ENCODE data around the gene MEX3A.
"Not testable (repeated sequence)": the region's sequence is repeated elsewhere in the genome, so short reads cannot be mapped to it uniquely, and the experiment has no call there.

The MEX3A gene

DNA sequence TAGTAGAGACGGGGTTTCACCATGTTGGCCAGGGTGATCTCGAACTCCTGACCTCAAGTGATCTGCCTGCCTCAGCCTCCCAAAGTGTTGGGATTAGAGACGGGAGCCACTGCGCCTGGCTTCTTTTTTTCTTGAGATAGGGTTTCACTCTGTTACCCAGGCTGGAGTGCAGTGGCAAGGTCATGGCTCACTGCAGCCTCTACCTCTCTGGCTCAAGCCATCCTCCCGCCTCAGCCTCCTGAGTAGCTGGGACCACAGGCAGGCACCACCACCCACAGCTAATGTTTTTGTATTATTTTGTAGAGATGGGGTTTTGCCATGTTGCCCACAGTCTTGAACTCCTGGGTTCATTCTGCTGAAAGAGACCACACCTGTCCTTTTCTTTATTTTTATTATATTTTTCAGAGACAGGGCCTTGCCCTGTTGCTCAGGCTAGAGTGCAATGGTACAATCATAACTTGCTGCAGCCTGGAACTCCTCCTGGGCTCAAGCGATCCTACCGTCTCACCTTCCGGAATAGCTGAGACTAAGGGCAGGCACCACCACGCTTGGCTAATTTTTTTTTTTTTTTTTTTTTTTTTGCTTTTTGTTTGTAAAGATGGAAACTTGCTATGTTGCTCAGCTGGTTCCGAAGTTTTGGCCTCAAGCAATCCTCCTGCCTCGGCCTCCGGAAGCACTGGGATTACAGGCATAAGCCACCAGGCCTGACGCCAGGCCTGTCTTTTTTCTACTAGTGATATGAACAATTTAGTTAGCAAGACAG is 35.3 kb upstream of the MEX3A start:
- DNase-seq = no peak

DNA sequence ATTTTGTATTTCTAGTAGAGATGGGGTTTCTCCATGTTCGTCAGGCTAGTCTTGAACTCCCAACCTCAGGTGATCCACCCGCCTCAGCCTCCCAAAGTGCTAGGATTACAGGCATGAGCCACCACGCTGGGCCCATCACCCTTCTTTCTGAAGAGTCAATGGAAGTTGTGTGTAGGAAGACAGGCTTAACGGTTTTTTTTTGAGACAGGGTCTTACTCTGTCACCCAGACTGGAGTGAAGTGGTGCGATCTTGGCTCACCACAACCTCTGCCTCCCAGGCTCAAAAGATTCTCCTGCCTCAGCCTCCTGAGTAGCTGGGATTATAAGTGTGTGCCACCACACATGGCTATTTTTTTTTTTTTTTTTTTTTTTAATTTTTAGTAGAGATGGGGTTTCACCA is 34.5 kb upstream of the MEX3A start:
- DNase-seq = not testable (repeated sequence)

DNA sequence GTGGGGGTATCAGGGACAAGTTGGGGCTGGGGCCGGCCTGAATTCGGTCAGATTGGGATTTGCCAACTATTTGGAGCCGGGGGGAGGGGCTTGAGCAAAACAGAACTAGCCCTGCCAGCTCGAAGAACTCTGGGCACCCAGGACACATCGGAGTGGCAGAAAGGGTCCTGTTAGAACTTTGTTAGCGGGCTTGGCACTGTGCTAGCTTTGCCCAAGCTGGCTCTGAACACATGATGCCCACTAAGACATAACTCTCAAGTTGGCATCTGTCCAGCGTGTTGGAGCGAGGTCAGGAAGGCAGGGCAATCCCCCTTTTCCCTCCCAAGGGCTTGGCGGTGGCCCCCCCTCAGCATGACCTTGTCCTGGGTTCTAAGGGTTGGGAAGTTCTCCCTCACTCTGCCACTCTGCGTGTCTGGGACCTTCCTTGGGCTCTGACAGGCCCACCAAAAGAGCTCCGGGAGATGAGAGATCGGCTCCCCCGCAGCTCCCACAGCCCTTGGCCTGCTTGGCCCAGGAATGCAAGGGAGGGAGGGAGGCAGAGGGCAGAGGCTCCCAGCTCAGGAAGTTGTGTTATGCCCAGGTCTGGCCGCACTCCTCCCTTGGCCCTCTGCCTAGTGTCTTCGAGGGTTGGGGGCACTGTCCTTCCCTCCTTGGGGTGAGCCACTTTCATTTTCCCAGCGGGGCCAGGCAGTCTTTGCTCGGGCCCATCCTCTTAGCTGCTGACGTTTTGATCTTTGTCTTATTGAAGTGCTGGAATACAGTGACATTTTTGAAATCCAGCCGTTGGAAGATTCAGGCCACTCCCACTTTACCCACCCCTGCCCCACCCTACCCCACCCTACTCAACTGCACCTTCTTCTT is 33.5 kb upstream of the MEX3A start:
- no peak for DNase-seq

DNA sequence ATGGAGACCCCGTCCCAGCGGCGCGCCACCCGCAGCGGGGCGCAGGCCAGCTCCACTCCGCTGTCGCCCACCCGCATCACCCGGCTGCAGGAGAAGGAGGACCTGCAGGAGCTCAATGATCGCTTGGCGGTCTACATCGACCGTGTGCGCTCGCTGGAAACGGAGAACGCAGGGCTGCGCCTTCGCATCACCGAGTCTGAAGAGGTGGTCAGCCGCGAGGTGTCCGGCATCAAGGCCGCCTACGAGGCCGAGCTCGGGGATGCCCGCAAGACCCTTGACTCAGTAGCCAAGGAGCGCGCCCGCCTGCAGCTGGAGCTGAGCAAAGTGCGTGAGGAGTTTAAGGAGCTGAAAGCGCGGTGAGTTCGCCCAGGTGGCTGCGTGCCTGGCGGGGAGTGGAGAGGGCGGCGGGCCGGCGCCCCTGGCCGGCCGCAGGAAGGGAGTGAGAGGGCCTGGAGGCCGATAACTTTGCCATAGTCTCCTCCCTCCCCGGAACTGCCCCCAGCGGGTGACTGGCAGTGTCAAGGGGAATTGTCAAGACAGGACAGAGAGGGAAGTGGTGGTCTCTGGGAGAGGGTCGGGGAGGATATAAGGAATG is 32.8 kb upstream of the MEX3A start:
- DNase-seq = no peak

DNA sequence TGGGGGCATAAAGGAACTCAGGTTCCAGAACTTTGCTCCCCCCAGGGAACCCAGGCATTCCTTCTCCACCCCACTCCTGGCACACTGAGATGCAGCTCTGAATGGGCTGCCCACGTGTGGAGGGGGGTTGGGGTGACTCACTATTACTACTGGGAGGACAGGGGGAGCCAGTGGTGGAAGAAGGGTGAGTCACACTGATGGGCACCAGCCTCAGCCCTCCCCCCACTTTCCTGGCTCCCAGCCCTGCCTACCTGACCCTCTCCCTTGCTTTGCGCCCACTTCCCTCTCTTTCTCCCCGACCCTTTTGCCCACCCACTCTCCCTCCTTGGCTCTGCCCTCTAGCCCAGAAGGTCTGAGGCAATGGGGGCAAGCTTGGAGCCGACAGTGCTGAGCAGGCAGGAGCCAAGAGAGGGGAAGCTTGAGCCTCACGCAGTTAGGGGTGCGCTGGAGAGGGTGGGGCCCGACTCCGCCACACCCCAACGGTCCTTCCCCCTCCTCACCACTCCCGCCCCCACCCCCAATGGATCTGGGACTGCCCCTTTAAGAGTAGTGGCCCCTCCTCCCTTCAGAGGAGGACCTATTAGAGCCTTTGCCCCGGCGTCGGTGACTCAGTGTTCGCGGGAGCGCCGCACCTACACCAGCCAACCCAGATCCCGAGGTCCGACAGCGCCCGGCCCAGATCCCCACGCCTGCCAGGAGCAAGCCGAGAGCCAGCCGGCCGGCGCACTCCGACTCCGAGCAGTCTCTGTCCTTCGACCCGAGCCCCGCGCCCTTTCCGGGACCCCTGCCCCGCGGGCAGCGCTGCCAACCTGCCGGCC is 32.0 kb upstream of the MEX3A start, which contains the start of gene LMNA:
Gene LMNA, plus strand, starts transcription at position 611 of the 818 bp plus-strand sequence. CDS start 208 bp downstream, outside the sequence.
- peak; percentile 76 for DNase-seq

DNA sequence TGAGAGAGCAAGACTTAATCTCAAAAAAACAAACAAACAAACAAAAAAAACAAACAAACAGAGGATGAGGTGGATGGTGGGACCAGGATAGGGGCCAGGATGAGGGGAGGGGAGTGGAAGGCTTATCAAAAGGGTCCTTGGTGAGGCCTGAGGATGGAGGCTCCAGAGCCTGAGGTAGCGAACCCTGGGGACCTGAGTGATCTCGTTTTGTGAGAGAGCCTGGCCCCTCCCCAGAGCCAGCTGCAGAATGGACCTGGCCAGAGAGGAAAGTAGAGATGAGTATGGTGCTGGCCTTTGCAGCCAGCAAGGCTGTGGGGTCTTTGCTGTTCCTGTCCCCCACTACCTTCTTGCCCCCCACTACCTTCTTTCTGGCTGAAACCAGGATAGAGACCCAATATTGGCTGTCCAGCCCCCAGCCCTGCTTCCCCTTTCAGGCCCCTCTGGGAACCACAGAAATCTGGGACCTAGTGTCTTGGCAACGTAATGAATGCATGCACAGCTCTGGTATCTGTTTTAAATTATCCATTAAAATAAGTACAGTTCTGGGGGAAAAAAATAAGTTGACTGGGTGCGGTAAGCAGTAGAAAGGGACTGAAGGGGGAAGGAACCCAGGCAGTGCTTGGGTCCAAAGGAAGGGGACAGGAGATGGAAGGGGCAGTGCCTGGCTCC is 31.2 kb upstream of the MEX3A start:
- DNase-seq = no peak

DNA sequence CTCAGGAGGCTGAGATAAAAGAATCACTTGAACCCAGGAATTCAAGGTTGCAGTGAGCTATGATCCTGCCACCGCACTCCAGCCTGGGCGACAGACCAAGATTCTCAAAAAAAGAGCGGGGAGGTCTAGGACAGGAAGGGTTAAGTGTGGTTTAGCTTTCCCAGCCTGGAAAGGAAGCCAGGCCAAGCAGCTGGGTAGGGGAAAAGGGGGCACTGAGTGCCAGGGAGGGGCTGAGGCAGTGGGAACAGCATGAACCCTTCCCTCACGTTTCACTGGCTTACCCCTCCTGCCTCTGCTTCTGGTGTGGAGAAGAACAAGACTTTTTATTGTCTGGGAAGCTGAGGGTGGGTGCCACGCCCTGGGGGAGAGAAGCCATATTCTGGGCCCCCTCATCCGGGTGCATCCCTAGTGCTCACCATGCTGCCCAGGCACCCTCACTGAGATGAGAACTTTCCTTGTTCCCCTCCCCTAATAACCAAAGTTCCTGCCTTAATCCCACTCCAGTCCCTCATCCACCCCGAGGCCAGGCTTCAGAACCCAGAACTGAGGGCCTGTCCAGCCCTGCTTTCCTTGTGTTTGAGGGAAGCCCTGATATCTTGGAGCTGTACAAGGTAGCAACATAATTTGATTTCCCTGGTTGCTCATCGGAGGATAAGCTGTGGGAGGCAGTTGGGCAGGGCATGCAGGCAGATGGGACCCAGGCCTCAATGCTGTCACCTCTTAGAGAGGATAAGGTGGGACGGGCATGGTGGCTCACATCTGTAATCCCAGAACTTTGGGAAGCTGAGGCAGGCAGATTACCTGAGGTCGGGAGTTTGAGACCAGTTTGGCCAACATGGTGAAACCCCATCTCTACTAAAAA is 30.2 kb upstream of the MEX3A start:
- DNase-seq = no peak

DNA sequence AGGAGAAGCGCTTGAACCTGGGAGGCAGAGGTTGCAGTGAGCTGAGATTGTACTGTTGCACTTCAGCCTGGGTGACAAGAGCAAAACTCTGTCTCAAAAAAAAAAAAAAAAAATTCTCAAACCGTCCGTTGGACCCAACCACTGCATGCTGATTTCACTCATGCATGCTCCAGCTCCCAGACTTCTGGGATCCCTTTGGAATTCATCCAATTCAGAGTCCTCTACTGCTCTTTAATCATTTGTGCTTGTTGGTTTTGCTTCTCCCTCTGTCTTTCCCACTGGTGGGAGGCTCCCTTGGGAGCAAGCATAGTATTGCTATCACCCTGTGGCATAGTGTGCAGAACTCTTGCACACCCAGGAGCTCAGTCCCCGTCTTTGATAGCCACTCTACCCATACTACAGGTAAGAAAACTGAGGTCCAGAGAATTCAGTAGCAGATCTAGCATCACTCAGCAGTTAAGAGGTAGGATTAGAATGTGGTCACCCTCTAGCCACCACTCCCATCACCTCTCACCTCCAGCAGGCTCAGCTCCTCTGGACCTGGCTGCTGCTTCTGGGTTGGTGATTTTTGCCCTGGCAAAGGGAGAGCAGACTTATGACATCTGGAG is 29.2 kb upstream of the MEX3A start:
- DNase-seq = no peak

DNA sequence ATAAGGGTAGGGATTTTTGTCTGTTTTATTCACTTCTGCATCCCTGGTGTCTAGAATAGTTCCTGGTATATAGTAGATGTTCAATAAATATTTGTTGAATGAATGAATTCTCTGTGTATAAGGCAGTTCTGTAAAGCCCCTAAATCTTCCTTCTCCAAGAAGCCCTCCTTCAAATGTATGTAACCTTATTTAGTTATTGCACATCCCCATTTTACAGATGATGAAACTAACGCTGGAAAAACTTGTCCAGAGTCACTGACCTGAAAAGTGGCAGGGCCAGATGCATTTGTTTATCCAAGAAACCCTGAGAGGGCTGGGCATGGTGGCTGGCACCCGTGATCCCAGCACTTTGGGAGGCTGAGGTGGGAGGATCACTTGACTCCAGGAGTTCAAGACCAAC is 28.0 kb upstream of the MEX3A start:
- no peak for DNase-seq

DNA sequence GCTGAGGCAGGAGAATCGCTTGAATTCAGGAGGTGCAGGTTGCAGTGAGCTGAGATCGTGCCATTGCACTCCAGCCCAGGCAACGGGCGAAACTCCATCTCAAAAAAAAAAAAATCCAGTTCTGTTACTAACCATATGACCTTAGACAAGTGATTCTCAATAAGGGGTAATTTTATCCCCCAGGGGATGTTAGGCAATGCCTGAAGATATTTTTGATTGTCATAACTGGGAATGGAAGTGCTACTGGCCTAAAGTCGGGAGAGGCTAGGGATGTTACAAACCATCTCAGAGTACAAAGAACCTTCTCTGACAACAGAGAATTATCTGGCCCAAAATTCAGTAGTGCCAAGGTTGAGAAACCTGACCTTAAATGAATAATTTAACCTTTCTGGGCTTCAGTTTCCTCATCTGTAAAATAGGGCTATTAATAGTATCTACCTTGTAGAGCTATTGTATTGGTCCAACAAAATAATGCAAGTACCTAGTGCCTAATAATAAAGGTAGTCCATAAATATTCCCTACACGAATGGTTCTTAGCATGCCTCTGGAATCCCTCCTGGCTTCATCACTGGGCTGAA is 26.5 kb upstream of the MEX3A start:
- DNase-seq = no peak

DNA sequence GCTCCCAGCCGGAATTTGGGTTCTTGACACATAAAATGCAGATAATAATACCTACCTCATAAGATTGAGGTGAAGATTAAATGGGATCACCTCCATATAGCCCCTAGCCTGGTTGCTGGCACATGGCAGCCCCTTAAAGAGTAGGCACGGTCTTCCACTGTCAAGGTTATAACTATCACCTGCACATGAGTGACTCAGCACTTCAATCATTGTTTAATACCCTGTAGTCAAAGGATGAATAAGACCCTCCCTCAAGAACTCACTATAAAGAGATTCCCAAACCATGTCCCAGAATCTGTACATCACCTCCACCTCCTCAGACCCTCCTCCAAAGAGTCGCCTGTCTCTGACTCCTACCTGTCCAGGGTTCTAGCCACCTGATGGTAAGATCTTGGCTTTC is 25.8 kb upstream of the MEX3A start:
- no peak for DNase-seq

DNA sequence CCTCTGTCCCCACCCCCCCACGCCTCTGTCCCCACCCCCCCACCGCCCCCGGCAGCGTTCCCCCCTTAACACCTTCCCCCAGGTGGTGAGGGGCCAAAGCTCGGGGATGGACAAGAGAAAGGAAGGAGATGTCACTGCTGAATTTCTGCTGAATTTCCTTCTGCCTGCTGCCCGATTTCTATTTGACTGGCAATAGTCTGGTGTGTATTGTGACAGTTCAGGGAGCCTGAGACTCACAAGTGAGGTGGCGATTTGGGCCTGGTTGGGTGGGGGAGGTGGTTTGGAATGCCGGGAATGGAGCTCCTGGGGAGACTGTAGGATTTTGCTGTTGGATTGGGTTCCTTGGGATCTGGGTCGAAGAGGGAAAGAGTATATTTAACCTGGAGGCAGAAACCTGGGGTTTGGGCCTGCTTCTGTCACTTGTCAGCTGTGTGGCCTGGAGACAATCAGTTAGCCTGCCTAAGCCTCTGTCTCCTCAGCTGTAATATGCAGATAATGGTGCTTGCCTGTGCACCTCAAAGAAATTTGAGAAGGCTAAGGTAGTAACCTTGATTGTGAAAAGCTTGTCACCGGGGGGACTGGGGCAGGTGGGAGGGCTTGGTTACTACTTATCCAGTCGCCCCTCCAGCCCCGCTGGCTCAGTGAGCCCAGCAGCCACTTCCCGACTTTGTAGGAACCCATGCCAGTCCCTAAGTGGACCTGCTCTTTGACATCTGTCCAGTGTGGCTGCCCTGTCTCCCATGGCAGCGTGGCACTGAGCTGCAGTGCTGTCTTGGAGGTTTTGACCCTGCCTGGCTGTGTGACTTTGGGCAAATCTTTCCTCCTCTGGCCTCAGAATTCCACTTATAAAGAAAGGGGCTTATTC is 24.6 kb upstream of the MEX3A start:
- no peak for DNase-seq

DNA sequence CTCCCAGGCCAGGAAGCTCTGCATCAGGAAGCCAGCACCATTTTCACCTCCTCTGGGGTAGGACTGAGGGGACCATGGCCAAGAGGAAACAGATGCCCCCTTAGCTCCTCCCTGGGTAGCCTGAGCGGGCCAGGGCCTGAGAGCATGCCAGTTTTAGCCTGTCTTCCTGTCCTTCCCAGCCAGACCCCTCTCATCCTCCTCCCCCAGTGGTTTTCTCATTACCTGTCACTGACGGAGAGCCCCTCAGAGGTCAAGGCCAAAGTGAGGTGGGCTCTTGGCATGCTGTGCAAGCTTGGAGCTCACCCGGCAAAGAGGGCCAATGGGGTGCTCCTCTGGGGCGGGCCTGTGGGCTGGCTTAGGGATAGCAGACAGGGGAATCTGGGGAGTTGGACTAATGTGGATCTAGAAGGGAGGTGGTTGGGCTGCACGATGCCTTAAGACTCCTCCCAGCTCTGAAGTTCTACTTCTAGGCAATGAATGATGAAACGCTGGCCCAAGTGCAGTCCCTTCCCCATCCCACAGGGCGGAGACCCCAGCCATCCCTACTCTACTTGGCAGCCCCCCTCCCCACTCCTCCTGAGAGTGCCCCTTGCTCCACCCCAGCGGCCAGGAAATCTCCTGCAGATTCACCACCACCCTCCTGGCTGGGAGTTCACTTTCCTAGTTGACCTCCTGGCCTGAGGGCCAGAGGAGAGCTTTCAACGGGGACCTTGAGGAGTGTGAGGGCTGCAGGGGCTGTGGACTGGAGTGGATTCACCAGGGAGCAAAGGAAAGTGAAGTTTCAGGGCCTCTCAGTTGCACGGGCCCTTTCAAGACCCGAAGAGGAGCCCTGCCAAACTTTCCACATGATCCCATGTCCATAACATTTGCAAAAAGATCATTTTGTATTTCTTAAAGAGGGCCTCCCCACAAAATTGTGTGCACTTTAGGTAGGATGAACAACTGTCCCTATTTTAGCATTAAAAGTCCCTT is 22.9 kb upstream of the MEX3A start:
- no peak for DNase-seq

DNA sequence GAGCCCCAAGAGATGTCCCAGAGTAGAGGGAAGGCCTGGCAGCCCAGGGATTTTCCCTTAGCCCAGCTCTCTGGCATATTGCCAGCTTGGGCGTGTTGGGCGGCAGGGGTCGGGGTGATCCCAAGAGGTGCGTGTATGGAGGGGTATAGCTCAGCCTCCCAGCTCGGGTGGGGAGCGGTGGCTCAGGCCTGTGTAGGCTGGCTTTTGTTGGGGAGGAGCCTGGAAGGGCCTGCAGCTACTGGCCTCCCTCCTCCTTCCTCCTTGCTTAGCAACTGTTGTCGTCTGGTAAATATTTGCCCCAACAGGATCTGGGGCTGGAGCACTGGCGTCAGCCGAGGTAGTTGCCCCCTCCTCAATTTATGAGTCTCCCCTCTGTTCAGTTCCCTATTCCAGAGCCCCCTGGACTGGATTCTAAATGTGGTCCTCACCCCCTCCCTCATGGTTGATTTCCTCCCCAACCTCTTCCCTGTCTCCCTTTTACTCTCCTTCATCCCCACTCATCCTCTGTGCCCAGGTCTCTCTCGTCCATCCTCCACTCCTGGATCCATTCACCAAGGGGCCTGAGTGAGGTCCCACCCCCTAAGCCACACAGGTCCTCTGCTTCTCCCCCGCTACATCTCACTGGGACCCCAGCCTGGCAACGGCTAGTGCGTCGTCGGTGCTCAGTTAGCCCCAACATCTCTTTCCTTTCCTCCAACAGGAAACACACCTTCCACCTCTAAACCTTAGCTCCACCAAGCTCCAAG is 22.0 kb upstream of the MEX3A start:
- DNase-seq = no peak

DNA sequence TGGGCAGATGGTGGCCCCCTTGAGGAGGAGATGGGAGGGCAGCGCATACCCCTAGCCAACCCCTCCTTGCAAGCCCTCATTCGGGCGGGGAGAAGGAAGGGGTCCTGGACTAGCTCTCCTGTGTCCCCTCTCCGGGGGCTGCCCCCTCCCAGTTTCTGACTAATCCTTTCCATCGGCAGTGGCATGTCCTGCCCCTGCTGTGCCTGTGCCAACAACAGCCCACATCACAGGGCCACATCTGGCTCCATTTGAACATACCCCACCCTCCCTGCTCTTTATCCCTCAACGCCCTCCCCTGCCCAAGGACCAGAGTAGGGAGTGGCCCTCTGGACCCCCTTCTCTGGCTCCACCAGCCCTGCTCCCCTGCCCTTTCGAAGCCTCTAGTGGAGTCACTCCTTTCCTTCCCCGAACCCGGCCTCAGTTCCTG is 21.3 kb upstream of the MEX3A start:
- no peak for DNase-seq

DNA sequence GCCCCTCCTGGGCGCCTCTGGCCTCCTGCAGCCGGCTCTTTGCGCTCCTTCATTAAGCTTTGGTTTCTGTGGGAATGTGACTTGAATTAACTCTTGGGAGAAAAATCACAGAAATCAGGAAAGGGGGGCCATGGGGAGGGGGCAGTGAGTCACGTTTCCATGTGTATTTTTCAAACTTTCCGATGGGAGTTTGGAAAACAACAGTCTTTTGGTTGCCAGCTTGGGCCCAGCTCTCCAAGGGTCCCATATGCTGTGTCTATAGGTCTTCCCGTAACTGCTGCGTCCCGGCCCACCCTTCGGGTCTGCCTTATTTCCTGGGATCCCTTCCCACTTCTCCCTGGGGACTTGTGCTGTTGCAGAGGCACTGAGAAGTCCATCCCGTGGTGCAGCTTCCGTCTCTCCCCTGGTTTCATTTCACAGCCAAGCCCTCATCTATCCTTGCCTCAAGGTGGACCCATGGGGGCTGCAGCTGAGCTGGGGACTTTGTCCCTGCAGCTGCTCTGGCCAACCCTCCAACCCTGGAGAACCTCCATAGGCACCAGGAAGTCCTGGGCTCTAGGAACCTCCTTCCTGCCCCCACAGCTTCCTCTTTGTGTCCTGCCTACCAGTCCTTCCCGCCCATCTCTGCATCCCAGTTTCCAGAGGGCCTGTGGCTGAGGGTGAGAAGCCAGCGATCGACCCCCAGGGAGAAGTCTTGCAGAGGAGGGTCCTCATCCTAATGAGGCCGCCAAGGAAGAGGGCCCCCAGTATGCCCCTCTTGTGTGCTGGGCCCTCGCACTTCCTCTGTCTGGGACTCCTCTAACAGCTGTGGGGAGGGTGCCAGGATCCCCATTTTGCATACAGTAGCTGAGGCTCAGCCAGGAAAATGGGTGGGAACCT is 20.6 kb upstream of the MEX3A start:
- no peak for DNase-seq
